Suprapubic skin (tissue), 4 donors: ENCODE measurements around the gene HIBADH. TPM values are rescaled to one million over a fixed set of nuclear protein-coding genes. Genes with fewer than 3 reads are reported as not detected.
A peak's percentile ranks its signal among the peaks of the same experiment; 100 is the strongest.

ENCODE experiments used
- DNase-seq, 2 donors: peaks; one replicate each; pipeline ENCODE4 v3.0.0-alpha.2; 2019; ENCODE audit warnings: low spot score in 2 of 2
- H3K27ac ChIP-seq: fragments of 200-600 bp; sonication (generic); one replicate; pipeline ENCODE4 v1.5.1; 2019
- H3K27me3 ChIP-seq: fragments of 200-600 bp; sonication (generic); one replicate; pipeline ENCODE4 v1.5.1; 2019
- H3K36me3 ChIP-seq: fragments of 200-600 bp; sonication (generic); one replicate; pipeline ENCODE4 v1.5.1; 2019
- H3K4me1 ChIP-seq: fragments of 200-600 bp; sonication (generic); one replicate; pipeline ENCODE4 v1.5.1; 2019
- H3K4me3 ChIP-seq: fragments of 200-600 bp; sonication (generic); one replicate; pipeline ENCODE4 v1.5.1; 2019; ENCODE audit warnings: mild to moderate bottlenecking
- H3K9me3 ChIP-seq: fragments of 200-600 bp; sonication (generic); one replicate; pipeline ENCODE4 v1.5.1; 2019
- CTCF ChIP-seq, 2 donors: fragments of 200-600 bp in 1 of 2; fragments of 450-650 bp in 1 of 2; sonication (generic) in 1 of 2; IDR thresholded peaks; one replicate each; pipeline ENCODE4 v1.5.1; 2016 to 2019; ENCODE audit warnings: antibody characterized with exemption in 2 of 2, mild to moderate bottlenecking in 1 of 2, moderate library complexity in 1 of 2
- EP300 ChIP-seq: sonication (generic); formaldehyde crosslinking; IDR thresholded peaks from one replicate; pipeline ENCODE4 v1.6.1; 2017; ENCODE audit warnings: antibody characterized with exemption
- POLR2A ChIP-seq, 2 donors: fragments of 450-650 bp; IDR thresholded peaks; one replicate each; pipeline ENCODE4 v1.6.1; 2017; ENCODE audit warnings: antibody characterized with exemption in 2 of 2, mild to moderate bottlenecking in 2 of 2, moderate library complexity in 2 of 2
- POLR2AphosphoS5 ChIP-seq, 3 donors: sonication (generic); formaldehyde crosslinking; IDR thresholded peaks; one replicate each; pipeline ENCODE4 v1.6.1; 2017; ENCODE audit warnings: antibody characterized with exemption in 3 of 3
- WGBS: methylation state at CpG from one replicate; pipeline ENCODE4 v1.1.5; 2018; 5-methylcytosine and 5-hydroxymethylcytosine counted together
- total RNA-seq, 4 donors: library from RNA; depleted of rRNA; stranded (reverse); fragments of >200 nt; gene quantifications; one replicate each; pipeline ENCODE4 v1.1.0, GENCODE V29; 2016

The HIBADH gene
- total RNA-seq: 10 to 100 TPM; 27.9 to 35.2 (median 30.2) TPM

GRCh38 chr7:27662490-27663205 lies at the start of gene HIBADH:
Gene HIBADH (minus strand): TSS chr7:27662883. CDS start chr7:27662788, 95 bp downstream.
- Histone ChIP-seq H3K4me1 (peaks cover 27% of the 10 kb centered on the region), H3K27me3 (no peaks in the 10 kb centered on the region), H3K9me3 (no peaks in the 10 kb centered on the region), H3K4me3 (peak within 1 kb of the TSS; percentile 94), H3K36me3 (no peaks in the 10 kb centered on the region), H3K27ac (peak within 1 kb of the TSS; percentile 94)
- peak; percentile 99 to 100 for DNase-seq
- WGBS: 2% methylated on average over 20 of the region's 67 CpGs
- no peak for TF ChIP-seq EP300
- peak; percentile 25 to 70 for TF ChIP-seq POLR2A (IDR thresholded peaks at IDR 0.05)
- peak; percentile 40 to 88 (median 57) for TF ChIP-seq POLR2AphosphoS5 (IDR thresholded peaks at IDR 0.05)
- TF ChIP-seq CTCF (IDR thresholded peaks at IDR 0.05): peak in 1 of 2 donors; percentile 20

DNA sequence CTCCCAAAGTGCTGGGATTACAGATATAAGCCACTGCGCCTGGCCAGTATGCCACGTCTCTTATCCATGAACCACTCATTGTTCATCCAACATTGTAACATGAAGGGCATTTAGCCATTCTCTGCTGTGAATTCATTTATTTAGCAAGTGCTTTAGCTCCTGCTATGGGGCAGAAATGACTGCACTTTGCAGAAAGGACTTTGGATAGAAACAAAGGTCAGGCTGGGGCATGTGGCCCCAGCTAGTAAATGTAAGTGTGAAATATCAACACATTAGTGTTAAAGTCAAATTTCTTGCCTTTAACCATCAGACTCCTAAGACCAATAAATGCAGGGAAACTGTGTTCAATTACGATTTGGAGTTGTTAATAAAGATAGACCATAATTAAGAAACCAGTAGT lies 49.5 kb upstream of the HIBADH start:
- WGBS: 94% methylated on average over 3 of the region's 3 CpGs
- no peak overlapping the region for H3K27ac ChIP-seq
- no peaks in the 10 kb centered on the region for H3K9me3 ChIP-seq
- H3K36me3 ChIP-seq: no peaks in the 10 kb centered on the region
- H3K27me3 ChIP-seq: no peaks in the 10 kb centered on the region
- no peak for TF ChIP-seq POLR2AphosphoS5 (IDR thresholded peaks at IDR 0.05)
- no peak for TF ChIP-seq CTCF (IDR thresholded peaks at IDR 0.05)
- no peak for TF ChIP-seq POLR2A (IDR thresholded peaks at IDR 0.05)
- TF ChIP-seq EP300: no peak
- no peak overlapping the region for H3K4me3 ChIP-seq
- H3K4me1 ChIP-seq: no peaks in the 10 kb centered on the region
- DNase-seq: no peak

DNA sequence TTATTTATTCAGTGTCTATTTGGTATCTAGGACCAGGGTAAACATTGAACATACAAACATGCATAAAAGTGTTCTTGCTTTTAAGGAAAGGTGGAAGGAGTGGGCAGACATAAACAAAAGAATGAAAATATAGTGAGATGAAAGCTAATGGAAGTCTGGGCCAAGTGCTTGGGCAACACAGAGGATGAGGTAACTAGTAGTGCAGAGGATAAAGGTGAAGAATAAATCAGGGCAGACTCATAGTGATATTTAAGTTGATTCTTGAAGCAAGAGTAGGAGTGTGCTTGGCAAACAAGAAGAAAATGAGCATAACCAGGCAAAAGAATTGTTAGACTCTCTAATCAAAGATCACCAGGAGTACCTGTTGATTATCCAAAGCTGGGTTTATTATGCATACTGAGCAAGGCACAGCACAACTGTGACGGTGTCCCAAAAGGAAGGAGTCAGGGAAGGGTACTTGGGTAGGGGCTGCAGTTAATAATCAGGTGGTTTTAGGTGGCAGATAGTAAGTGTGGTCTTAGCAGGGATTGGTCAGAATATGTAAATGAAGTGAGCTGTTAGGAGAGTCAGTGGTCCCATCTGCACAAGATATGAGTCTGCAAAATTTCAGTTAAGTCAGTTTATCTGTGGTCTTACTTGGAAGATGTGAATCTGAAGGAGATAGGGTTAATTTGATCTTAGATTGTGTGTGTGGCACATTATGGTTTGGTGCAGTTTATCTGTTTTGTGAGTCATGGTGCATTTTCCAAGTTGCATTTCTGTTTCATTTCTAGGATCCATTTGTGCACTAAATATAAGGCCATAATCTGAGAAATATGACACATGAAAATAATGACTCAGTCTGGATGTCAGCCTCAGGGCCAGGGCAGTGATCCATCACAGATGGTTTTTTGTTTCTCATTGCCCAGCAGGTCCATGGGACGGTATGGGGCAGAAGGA lies 46.7 kb upstream of the HIBADH start:
- WGBS: 49% methylated on average over 2 of the region's 2 CpGs
- H3K4me3 ChIP-seq: no peak overlapping the region
- H3K27ac ChIP-seq: no peak overlapping the region
- TF ChIP-seq CTCF (IDR thresholded peaks at IDR 0.05): no peak
- no peak for TF ChIP-seq POLR2A (IDR thresholded peaks at IDR 0.05)
- TF ChIP-seq POLR2AphosphoS5 (IDR thresholded peaks at IDR 0.05): no peak
- H3K9me3 ChIP-seq: no peaks in the 10 kb centered on the region
- DNase-seq: no peak
- no peaks in the 10 kb centered on the region for H3K27me3 ChIP-seq
- H3K4me1 ChIP-seq: no peaks in the 10 kb centered on the region
- no peaks in the 10 kb centered on the region for H3K36me3 ChIP-seq

GRCh38 chr7:27708485-27708884 lies 45.8 kb upstream of the HIBADH start:
- Histone ChIP-seq H3K27ac (no peak overlapping the region), H3K36me3 (no peaks in the 10 kb centered on the region), H3K27me3 (no peaks in the 10 kb centered on the region), H3K4me3 (no peak overlapping the region), H3K9me3 (no peaks in the 10 kb centered on the region), H3K4me1 (no peaks in the 10 kb centered on the region)
- 89% methylated on average over 6 of the region's 6 CpGs for WGBS
- DNase-seq: no peak
- no peak for TF ChIP-seq CTCF (IDR thresholded peaks at IDR 0.05)
- TF ChIP-seq POLR2A (IDR thresholded peaks at IDR 0.05): no peak
- no peak for TF ChIP-seq EP300
- TF ChIP-seq POLR2AphosphoS5 (IDR thresholded peaks at IDR 0.05): no peak

- no peak for DNase-seq
- Histone ChIP-seq H3K9me3 (no peaks in the 10 kb centered on the region), H3K36me3 (no peaks in the 10 kb centered on the region), H3K4me3 (no peak overlapping the region), H3K27me3 (no peaks in the 10 kb centered on the region), H3K27ac (no peak overlapping the region), H3K4me1 (no peaks in the 10 kb centered on the region)
- WGBS: 93% methylated on average over 2 of the region's 2 CpGs
- no peak for TF ChIP-seq POLR2A (IDR thresholded peaks at IDR 0.05)
- no peak for TF ChIP-seq POLR2AphosphoS5 (IDR thresholded peaks at IDR 0.05)
- TF ChIP-seq EP300: no peak
- no peak for TF ChIP-seq CTCF (IDR thresholded peaks at IDR 0.05)
Observed at GRCh38 chr7:27705200-27705594, 42.5 kb upstream of the HIBADH start.
